Measurements from ENCODE around the gene CCR7. TPM values are rescaled to one million over a fixed set of nuclear protein-coding genes. Genes with fewer than 3 reads are reported as not detected.

The CCR7 gene
- total RNA-seq, 1 experiment from 2014 or later, result 0.57 TPM

DNA sequence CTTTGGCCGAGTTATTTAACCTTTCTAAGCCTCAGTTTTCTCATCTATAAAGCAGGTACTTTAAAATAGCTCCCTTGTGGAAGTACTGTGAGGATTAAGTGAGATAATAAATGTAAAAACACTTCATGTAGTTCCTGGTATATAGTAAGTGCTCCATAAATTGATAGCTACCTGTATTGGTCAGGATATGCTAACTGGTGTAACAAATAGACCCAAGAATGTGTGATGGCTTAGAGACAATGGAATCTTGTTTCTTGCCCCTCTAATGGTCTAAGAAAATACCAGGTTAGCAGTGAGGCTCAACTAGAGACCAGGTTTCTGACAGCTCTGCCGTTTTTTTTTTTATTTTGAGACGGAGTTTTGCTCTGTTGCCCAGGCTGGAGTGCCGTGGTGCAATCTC lies 29.8 kb downstream of the CCR7 start:
- DNase-seq (ENCODE audit: low spot score), result no peak
- H3K36me3 Mint-ChIP-seq, result no peaks in the 10 kb centered on the region
- no peak overlapping the region for H3K27ac Mint-ChIP-seq
- TF ChIP-seq NR1H2 (CRISPR knock-in tag; IDR thresholded peaks at IDR 0.05) (no peak), ZNF512 (CRISPR knock-in tag; IDR thresholded peaks at IDR 0.05; ENCODE audit: borderline replicate concordance) (no peak), KAT7 (CRISPR knock-in tag; IDR thresholded peaks at IDR 0.05; ENCODE audit: borderline replicate concordance) (no peak), RELA (CRISPR knock-in tag; IDR thresholded peaks at IDR 0.05; ENCODE audit: borderline replicate concordance) (no peak), CDX4 (CRISPR knock-in tag; IDR thresholded peaks at IDR 0.05; ENCODE audit: borderline replicate concordance) (no peak), ZNF317 (CRISPR knock-in tag; IDR thresholded peaks at IDR 0.05; ENCODE audit: borderline replicate concordance, low read depth) (no peak), TEAD1 (CRISPR knock-in tag; IDR thresholded peaks at IDR 0.05) (no peak), ZNF416 (CRISPR knock-in tag; IDR thresholded peaks at IDR 0.05) (no peak), ATF6 (CRISPR knock-in tag; IDR thresholded peaks at IDR 0.05) (no peak), ZNF671 (CRISPR knock-in tag; IDR thresholded peaks at IDR 0.05) (no peak)
- TF ChIP-seq, protein P1, sequence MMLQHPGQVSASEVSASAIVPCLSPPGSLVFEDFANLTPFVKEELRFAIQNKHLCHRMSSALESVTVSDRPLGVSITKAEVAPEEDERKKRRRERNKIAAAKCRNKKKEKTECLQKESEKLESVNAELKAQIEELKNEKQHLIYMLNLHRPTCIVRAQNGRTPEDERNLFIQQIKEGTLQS (CRISPR knock-in tag; conservative IDR thresholded peaks at IDR 0.05), result no peak
- TF ChIP-seq, protein P2, sequence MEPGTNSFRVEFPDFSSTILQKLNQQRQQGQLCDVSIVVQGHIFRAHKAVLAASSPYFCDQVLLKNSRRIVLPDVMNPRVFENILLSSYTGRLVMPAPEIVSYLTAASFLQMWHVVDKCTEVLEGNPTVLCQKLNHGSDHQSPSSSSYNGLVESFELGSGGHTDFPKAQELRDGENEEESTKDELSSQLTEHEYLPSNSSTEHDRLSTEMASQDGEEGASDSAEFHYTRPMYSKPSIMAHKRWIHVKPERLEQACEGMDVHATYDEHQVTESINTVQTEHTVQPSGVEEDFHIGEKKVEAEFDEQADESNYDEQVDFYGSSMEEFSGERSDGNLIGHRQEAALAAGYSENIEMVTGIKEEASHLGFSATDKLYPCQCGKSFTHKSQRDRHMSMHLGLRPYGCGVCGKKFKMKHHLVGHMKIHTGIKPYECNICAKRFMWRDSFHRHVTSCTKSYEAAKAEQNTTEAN (CRISPR knock-in tag; IDR thresholded peaks at IDR 0.05), result no peak
- TF ChIP-seq, protein P3, sequence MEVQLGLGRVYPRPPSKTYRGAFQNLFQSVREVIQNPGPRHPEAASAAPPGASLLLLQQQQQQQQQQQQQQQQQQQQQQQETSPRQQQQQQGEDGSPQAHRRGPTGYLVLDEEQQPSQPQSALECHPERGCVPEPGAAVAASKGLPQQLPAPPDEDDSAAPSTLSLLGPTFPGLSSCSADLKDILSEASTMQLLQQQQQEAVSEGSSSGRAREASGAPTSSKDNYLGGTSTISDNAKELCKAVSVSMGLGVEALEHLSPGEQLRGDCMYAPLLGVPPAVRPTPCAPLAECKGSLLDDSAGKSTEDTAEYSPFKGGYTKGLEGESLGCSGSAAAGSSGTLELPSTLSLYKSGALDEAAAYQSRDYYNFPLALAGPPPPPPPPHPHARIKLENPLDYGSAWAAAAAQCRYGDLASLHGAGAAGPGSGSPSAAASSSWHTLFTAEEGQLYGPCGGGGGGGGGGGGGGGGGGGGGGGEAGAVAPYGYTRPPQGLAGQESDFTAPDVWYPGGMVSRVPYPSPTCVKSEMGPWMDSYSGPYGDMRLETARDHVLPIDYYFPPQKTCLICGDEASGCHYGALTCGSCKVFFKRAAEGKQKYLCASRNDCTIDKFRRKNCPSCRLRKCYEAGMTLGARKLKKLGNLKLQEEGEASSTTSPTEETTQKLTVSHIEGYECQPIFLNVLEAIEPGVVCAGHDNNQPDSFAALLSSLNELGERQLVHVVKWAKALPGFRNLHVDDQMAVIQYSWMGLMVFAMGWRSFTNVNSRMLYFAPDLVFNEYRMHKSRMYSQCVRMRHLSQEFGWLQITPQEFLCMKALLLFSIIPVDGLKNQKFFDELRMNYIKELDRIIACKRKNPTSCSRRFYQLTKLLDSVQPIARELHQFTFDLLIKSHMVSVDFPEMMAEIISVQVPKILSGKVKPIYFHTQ (CRISPR knock-in tag; IDR thresholded peaks at IDR 0.05), result no peak
- no peaks in the 10 kb centered on the region; the same call in 1 of the 2 replicates for H3K27me3 Mint-ChIP-seq (ENCODE audit: low read depth)
- peaks cover 21% of the 10 kb centered on the region for H3K4me1 Mint-ChIP-seq
- H3K4me3 Mint-ChIP-seq, result no peak overlapping the region
- POLR2A ChIA-PET, result no interaction called here
- no peak for ATAC-seq
- CTCF ChIA-PET, result interaction anchor here (0.6 to 9.6 kb wide), 15 partner anchors 12 to 180 kb away, joined by 3 to 127 read pairs (median 23); partner anchors contain the start of genes GJD3, IGFBP4 and TOP2A
- H3K9me3 Mint-ChIP-seq, result no peaks in the 10 kb centered on the region

DNA sequence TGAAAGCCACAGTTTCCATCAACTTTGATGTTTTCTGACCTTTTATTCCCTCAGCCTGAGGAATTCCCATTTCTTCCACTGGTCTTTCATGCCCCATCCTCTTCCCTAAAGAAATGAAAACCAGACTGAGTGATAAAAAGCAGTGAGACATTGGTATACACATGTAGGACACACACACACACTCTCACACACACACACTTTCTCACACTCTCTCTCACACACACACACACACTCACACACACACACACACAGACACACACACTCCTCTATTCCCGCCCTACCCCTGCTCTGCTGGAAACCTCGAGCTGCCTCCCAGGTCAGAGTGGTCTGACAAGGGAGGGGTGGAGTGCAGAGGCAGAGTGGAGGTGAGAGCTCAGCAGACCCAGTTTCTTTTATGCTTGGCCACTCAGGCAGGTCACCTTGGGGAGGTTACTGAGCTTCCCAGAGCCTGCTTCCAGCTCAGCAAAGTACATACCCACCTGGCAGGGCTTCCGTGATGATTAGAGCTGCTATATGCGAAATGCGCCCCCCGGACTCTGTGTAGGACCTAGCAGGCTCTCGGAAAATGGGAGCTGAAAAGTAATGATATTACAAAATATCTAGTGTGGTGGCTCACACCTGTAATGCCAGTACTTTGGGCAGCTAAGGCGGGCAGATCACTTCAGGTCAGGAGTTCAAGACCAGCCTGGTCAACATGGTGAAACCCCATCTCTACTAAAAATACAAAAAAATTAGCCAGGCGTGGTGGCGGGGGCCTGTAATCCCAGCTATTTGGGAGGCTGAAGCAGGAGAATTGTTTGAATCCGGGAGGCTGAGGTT lies 30.7 kb downstream of the CCR7 start:
- no peaks in the 10 kb centered on the region for H3K9me3 Mint-ChIP-seq
- ChIA-PET CTCF (interaction anchor here (0.8 to 9.6 kb wide), 22 partner anchors 12 to 332 kb away, joined by 3 to 127 read pairs (median 14); partner anchors contain the start of genes GJD3, IGFBP4, TNS4 and TOP2A), POLR2A (interaction anchor here (1.4 kb wide), 1 partner anchor 59 kb away, joined by 6 read pairs; no protein-coding TSS in a partner anchor)
- DNase-seq (ENCODE audit: low spot score) (no peak), ATAC-seq (no peak)
- H3K36me3 Mint-ChIP-seq, result no peaks in the 10 kb centered on the region
- H3K4me1 Mint-ChIP-seq, result peaks cover 22% of the 10 kb centered on the region
- no peak overlapping the region for H3K4me3 Mint-ChIP-seq
- no peaks in the 10 kb centered on the region; the same call in 1 of the 2 replicates for H3K27me3 Mint-ChIP-seq (ENCODE audit: low read depth)
- TF ChIP-seq STAT6 (CRISPR knock-in tag; conservative IDR thresholded peaks at IDR 0.05; ENCODE audit: low read depth) (no peak), FOXP1 (CRISPR knock-in tag; IDR thresholded peaks at IDR 0.05; ENCODE audit: borderline replicate concordance) (no peak), ZNF138 (CRISPR knock-in tag; conservative IDR thresholded peaks at IDR 0.05) (no peak), IRF1 (CRISPR knock-in tag; IDR thresholded peaks at IDR 0.05) (no peak), NFYB (CRISPR knock-in tag; conservative IDR thresholded peaks at IDR 0.05; ENCODE audit: low read depth) (no peak)
- H3K27ac Mint-ChIP-seq, result no peak overlapping the region
